Measurements from ENCODE around the gene IP6K1. TPM values are rescaled to one million over a fixed set of nuclear protein-coding genes. Genes with fewer than 3 reads are reported as not detected.
"Not testable (repeated sequence)": the region's sequence is repeated elsewhere in the genome, so short reads cannot be mapped to it uniquely, and the experiment has no call there.

The IP6K1 gene
- total and polyA plus RNA-seq, 2 donors (not counting 1 experiment from before 2014, with no cell fraction given) = 27.8 to 77.8 TPM

DNA sequence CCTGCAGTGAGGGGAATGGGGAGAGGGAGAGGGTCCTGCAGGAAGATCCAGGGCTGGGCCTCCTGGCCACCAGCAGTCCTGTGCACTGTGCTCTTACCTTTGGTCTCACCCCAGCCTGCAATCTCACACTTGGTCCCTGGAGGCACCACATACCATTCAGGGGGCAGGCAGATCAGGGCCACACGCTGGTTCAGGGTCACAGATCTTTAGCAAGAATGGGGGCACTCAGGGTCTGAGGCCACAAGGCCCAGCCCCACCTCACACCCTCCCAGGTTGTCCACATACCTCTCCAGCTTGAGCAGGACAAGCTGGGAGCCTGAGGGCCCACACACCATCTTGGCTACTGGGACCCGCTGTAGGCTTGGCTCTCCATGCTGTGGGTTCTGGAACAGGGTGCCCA lies 101.9 kb downstream of the IP6K1 start:
- H3K4me2 ChIP-seq (replicated peaks; ENCODE audit: low read depth, low read length, poor library complexity, severe bottlenecking); H3K9me3 ChIP-seq (ENCODE audit: control extremely low read depth in 1 of 3, control insufficient read depth in 2 of 3, insufficient read depth in 1 of 3, low read length in 2 of 3); H3K27me3 Mint-ChIP-seq; H4K20me1 ChIP-seq (ENCODE audit: control insufficient read depth, insufficient read depth, low read length, poor library complexity, severe bottlenecking); POLR2A ChIA-PET; H3K27ac Mint-ChIP-seq; ATAC-seq (ENCODE audit: low read depth); H3K9ac ChIP-seq (ENCODE audit: low read length); DNase-seq; H3K27ac ChIP-seq (ENCODE audit: low read length in 2 of 2); CTCF ChIA-PET; H3K4me3 Mint-ChIP-seq; H2AFZ ChIP-seq (ENCODE audit: insufficient read depth, low read depth, low read length, poor library complexity, severe bottlenecking); intact Hi-C loops (cut with micrococcal nuclease); H3K79me2 ChIP-seq (ENCODE audit: control insufficient read depth, insufficient read depth, low read length); H3K4me3 ChIP-seq (ENCODE audit: control extremely low read depth in 1 of 5, extremely low read depth in 1 of 5, insufficient read depth in 1 of 5, low read depth in 2 of 5, low read length in 4 of 5); H3K9me3 Mint-ChIP-seq (ENCODE audit: insufficient read depth): not testable (repeated sequence)
- WGBS (ENCODE audit: insufficient coverage) = no CpG with 5 or more reads among the region's 2 CpGs
- H3K4me1 Mint-ChIP-seq = peaks cover 19% of the 10 kb centered on the region
- Histone ChIP-seq H3K4me1 (ENCODE audit: control insufficient read depth in 2 of 2, insufficient read depth in 2 of 2, low read length in 2 of 2) (peaks cover 9 to 21% of the 10 kb centered on the region in 2 donors), H3K36me3 (replicated peaks in 1 of 2; ENCODE audit: control extremely low read depth in 1 of 2, control insufficient read depth in 1 of 2, extremely low read depth in 1 of 2, insufficient read depth in 2 of 2, low read length in 1 of 2) (peaks cover 0 to 37% of the 10 kb centered on the region in 2 experiments), H3K27me3 (replicated peaks in 1 of 4; ENCODE audit: control extremely low read depth in 1 of 4, control insufficient read depth in 3 of 4, insufficient read depth in 4 of 4, low read length in 3 of 4) (peaks cover 0 to 13% (median 0%) of the 10 kb centered on the region in 4 experiments)

DNA sequence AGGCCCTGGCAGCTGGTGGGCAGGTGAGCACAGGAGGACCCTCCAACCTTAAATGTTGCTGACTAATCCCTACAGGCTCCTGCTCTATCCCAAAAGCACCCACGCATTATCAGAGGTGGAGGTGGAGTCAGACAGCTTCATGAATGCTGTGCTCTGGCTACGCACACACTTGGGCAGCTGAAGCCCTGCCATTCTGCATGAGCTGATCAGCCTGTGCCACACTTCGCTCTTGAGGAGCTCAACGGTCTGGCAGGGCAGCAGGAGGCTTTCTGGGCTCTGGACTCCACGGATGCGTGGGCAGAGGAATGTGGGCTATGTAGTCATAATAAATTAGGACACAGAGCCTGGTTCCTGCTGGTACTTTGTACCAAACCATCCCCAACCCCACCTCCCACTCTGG lies 103.2 kb downstream of the IP6K1 start:
- Histone ChIP-seq H3K9ac (ENCODE audit: low read length) (no peak overlapping the region), H3K4me2 (replicated peaks; ENCODE audit: low read depth, low read length, poor library complexity, severe bottlenecking) (no peak overlapping the region), H3K36me3 (replicated peaks in 1 of 2; ENCODE audit: control extremely low read depth in 1 of 2, control insufficient read depth in 1 of 2, extremely low read depth in 1 of 2, insufficient read depth in 2 of 2, low read length in 1 of 2) (peaks cover 0 to 50% of the 10 kb centered on the region in 2 experiments), H4K20me1 (ENCODE audit: control insufficient read depth, insufficient read depth, low read length, poor library complexity, severe bottlenecking) (peaks cover 19% of the 10 kb centered on the region), H3K79me2 (ENCODE audit: control insufficient read depth, insufficient read depth, low read length) (no peaks in the 10 kb centered on the region), H3K27me3 (replicated peaks in 1 of 4; ENCODE audit: control extremely low read depth in 1 of 4, control insufficient read depth in 3 of 4, insufficient read depth in 4 of 4, low read length in 3 of 4) (peaks cover 0 to 13% (median 0%) of the 10 kb centered on the region in 4 experiments), H3K4me1 (ENCODE audit: control insufficient read depth in 2 of 2, insufficient read depth in 2 of 2, low read length in 2 of 2) (peaks cover 5 to 14% of the 10 kb centered on the region in 2 donors), H3K27ac (ENCODE audit: low read length in 2 of 2) (no peak overlapping the region), H3K9me3 (ENCODE audit: control extremely low read depth in 1 of 3, control insufficient read depth in 2 of 3, insufficient read depth in 1 of 3, low read length in 2 of 3) (no peaks in the 10 kb centered on the region), H3K4me3 (ENCODE audit: control extremely low read depth in 1 of 5, extremely low read depth in 1 of 5, insufficient read depth in 1 of 5, low read depth in 2 of 5, low read length in 4 of 5) (no peak overlapping the region), H2AFZ (ENCODE audit: insufficient read depth, low read depth, low read length, poor library complexity, severe bottlenecking) (no peak overlapping the region)
- 88% methylated on average over 4 of the region's 6 CpGs for WGBS (ENCODE audit: insufficient coverage)
- Mint-ChIP-seq H3K27ac (no peak overlapping the region), H3K27me3 (peaks cover 3% of the 10 kb centered on the region), H3K9me3 (ENCODE audit: insufficient read depth) (no peaks in the 10 kb centered on the region), H3K4me1 (peaks cover 9% of the 10 kb centered on the region), H3K4me3 (no peak overlapping the region)
- ATAC-seq (ENCODE audit: low read depth) = no peak
- POLR2A ChIA-PET = no interaction called here
- intact Hi-C loops (cut with micrococcal nuclease) = no loop called here
- CTCF ChIA-PET = interaction anchor here (0.6 kb wide), 1 partner anchor 621 kb away, joined by 3 read pairs; no protein-coding TSS in a partner anchor
- TF ChIP-seq EZH2 (IDR thresholded peaks at IDR 0.05; ENCODE audit: borderline replicate concordance, insufficient read depth, low read depth, low read length, poor library complexity, severe bottlenecking) (no peak), CTCF (IDR thresholded peaks at IDR 0.05) (no peak)
- DNase-seq = no peak
